PC-3 (cell line): ENCODE measurements around the gene MAGI2. TPM values are rescaled to one million over a fixed set of nuclear protein-coding genes. Genes with fewer than 3 reads are reported as not detected.

Experiments
- ATAC-seq: fragments of 200-7000 bp; cut with Tn5 transposase; 2 replicates; pipeline ENCODE4 v1.9.1; 2020; ENCODE audit warnings: mild to moderate bottlenecking, moderate library complexity
- BruUV-seq: library from RNA; stranded (reverse); fragments of 400-500 nt; replicated peaks from 2 replicates; lab custom pipeline; 2021; lab: Mats Ljungman, UMichigan
- CTCF ChIA-PET: fragments of 300-600 bp; sonication (Branson Sonifier 250); formaldehyde crosslinking; loops from one replicate; lab custom pipeline; 2022; ENCODE audit warnings: antibody characterized with exemption; lab: Charles Lee
- POLR2A ChIA-PET: fragments of 300-600 bp; sonication (Branson Sonifier 250); formaldehyde crosslinking; loops from one replicate; lab custom pipeline; 2022; ENCODE audit warnings: antibody characterized with exemption; ENCODE audit not compliant: unreplicated experiment; lab: Charles Lee
- DNase-seq: peaks from one replicate; pipeline ENCODE4 v3.0.0-alpha.2; 2015
- H2AFZ ChIP-seq: fragments of 300-600 bp; sonication (generic); 2 replicates; pipeline ENCODE4 v1.6.0; 2016; ENCODE audit warnings: antibody characterized with exemption, low read length
- H3F3A ChIP-seq: fragments of 300-600 bp; sonication (generic); one replicate; pipeline ENCODE4 v1.6.0; 2017; ENCODE audit warnings: antibody characterized with exemption, low read length, control low read depth, mild to moderate bottlenecking; ENCODE audit not compliant: unreplicated experiment
- H3K27ac ChIP-seq: fragments of 300-600 bp; sonication (generic); 2 replicates; pipeline ENCODE4 v1.5.1; 2016; ENCODE audit warnings: mild to moderate bottlenecking, low read length
- H3K27me3 ChIP-seq: fragments of 300-600 bp; sonication (generic); 2 replicates; pipeline ENCODE4 v1.6.1; 2016; ENCODE audit warnings: low read length, mixed read lengths
- H3K36me3 ChIP-seq: fragments of 300-600 bp; sonication (generic); 2 replicates; pipeline ENCODE4 v1.6.1; 2016; ENCODE audit warnings: low read depth, mixed run types, low read length, mixed read lengths
- H3K4me1 ChIP-seq: fragments of 300-600 bp; sonication (generic); 2 replicates; pipeline ENCODE4 v1.5.1; 2016; ENCODE audit warnings: low read length; ENCODE audit not compliant: insufficient read depth
- H3K4me2 ChIP-seq: fragments of 300-600 bp; sonication (generic); 2 replicates; pipeline ENCODE4 v1.6.0; 2016; ENCODE audit warnings: low read length
- H3K4me3 ChIP-seq: fragments of 300-600 bp; sonication (generic); 2 replicates; pipeline ENCODE4 v1.5.1; 2016; ENCODE audit warnings: mild to moderate bottlenecking, low read length, mixed read lengths
- H3K79me2 ChIP-seq: fragments of 300-600 bp; sonication (generic); 2 replicates; pipeline ENCODE4 v1.6.1; 2017; ENCODE audit warnings: low read length, mixed read lengths
- H3K9ac ChIP-seq: fragments of 300-600 bp; sonication (generic); 2 replicates; pipeline ENCODE4 v1.6.0; 2016; ENCODE audit warnings: mild to moderate bottlenecking, low read length
- H3K9me2 ChIP-seq: fragments of 300-600 bp; sonication (generic); replicated peaks from 2 replicates; pipeline ENCODE4 v1.6.1; 2016; ENCODE audit warnings: mixed run types, low read length, mixed read lengths
- H3K9me3 ChIP-seq: fragments of 300-600 bp; sonication (generic); 2 replicates; pipeline ENCODE4 v1.6.1; 2016; ENCODE audit warnings: low read length, mixed read lengths
- H4K20me1 ChIP-seq: fragments of 300-600 bp; sonication (generic); 2 replicates; pipeline ENCODE4 v1.6.1; 2016; ENCODE audit warnings: low read length, mixed read lengths
- EZH2 ChIP-seq: fragments of 300-600 bp; sonication (generic); IDR thresholded peaks from one replicate; pipeline ENCODE4 v1.6.1; 2017; ENCODE audit warnings: antibody characterized with exemption, mild to moderate bottlenecking, low read length; ENCODE audit not compliant: unreplicated experiment
- EZH2phosphoT487 ChIP-seq: fragments of 300-600 bp; sonication (generic); IDR thresholded peaks from 2 replicates; pipeline ENCODE4 v1.6.1; 2018; ENCODE audit warnings: mild to moderate bottlenecking, antibody characterized with exemption, low read length, borderline replicate concordance
- intact Hi-C: fragments of 100-400 bp; cut with micrococcal nuclease; formaldehyde crosslinking; loops from 2 replicates; pipeline ENCODE4 v1.9.0; 2023
- total RNA-seq: library from RNA; depleted of rRNA; stranded (reverse); fragments of >200 nt; gene quantifications from 2 replicates; pipeline ENCODE4 v1.2.3, GENCODE V29; 2014
- TF ChIP-seq, protein P1 (sequence below): fragments of 300-600 bp; sonication (generic); conservative IDR thresholded peaks from 2 replicates; pipeline ENCODE4 v1.5.1; 2017; ENCODE audit warnings: antibody characterized with exemption, low read depth, mild to moderate bottlenecking, low read length

MAGI2 gene
- total RNA-seq, 1 experiment from 2014 or later: not detected

GRCh38 chr7:79304711-79305110, 148.8 kb downstream of the MAGI2 start:
- Histone ChIP-seq H3K27ac (no peak overlapping the region), H3K79me2 (no peaks in the 10 kb centered on the region), H3K9me3 (no peaks in the 10 kb centered on the region), H3K4me2 (no peak overlapping the region), H2AFZ (no peak overlapping the region), H3K27me3 (no peaks in the 10 kb centered on the region), H3F3A (no peaks in the 10 kb centered on the region), H3K9ac (no peak overlapping the region), H3K4me1 (peaks cover 14% of the 10 kb centered on the region; the same call in 1 of the 2 replicates), H3K4me3 (no peak overlapping the region), H3K9me2 (no peaks in the 10 kb centered on the region), H3K36me3 (no peaks in the 10 kb centered on the region), H4K20me1 (no peaks in the 10 kb centered on the region)
- BruUV-seq: no TSS peak
- TF ChIP-seq EZH2: no peak
- TF ChIP-seq EZH2phosphoT487: no peak
- TF ChIP-seq, protein P1, sequence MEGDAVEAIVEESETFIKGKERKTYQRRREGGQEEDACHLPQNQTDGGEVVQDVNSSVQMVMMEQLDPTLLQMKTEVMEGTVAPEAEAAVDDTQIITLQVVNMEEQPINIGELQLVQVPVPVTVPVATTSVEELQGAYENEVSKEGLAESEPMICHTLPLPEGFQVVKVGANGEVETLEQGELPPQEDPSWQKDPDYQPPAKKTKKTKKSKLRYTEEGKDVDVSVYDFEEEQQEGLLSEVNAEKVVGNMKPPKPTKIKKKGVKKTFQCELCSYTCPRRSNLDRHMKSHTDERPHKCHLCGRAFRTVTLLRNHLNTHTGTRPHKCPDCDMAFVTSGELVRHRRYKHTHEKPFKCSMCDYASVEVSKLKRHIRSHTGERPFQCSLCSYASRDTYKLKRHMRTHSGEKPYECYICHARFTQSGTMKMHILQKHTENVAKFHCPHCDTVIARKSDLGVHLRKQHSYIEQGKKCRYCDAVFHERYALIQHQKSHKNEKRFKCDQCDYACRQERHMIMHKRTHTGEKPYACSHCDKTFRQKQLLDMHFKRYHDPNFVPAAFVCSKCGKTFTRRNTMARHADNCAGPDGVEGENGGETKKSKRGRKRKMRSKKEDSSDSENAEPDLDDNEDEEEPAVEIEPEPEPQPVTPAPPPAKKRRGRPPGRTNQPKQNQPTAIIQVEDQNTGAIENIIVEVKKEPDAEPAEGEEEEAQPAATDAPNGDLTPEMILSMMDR: no peak
- ATAC-seq: no peak
- ChIA-PET POLR2A (interaction anchor here (0.6 kb wide), 1 partner anchor 56 kb away, joined by 3 read pairs; no protein-coding TSS in a partner anchor), CTCF (no interaction called here)
- no peak for DNase-seq
- intact Hi-C loops: no loop called here

DNA sequence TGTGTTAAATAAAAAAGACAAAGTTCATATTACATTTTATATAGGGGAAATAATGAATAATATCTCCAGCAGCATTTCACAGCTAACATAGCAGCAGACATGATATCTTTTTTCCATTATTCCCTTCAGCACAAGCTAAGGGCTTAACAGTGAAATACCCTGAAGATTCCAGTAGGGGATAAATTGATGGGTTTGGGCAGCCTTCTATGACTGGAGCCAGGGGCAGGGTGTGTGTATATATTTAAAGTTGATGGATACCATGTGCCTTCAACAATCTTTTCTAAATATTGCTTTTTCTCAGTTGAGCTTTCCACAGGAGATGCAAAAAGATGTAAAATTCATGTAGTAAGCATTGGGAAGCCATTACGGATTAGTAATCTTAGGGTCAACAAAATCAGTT, 151.2 kb downstream of the MAGI2 start:
- H3K79me2 ChIP-seq: no peaks in the 10 kb centered on the region
- no peak overlapping the region for H2AFZ ChIP-seq
- H3K36me3 ChIP-seq: no peaks in the 10 kb centered on the region
- H3K4me3 ChIP-seq: no peak overlapping the region
- no peak overlapping the region for H3K9ac ChIP-seq
- ChIA-PET POLR2A (no interaction called here), CTCF (no interaction called here)
- DNase-seq (no peak), ATAC-seq (no peak)
- no peak overlapping the region for H3K27ac ChIP-seq
- no peaks in the 10 kb centered on the region for H3K27me3 ChIP-seq
- no peaks in the 10 kb centered on the region for H3K9me2 ChIP-seq
- H3F3A ChIP-seq: no peaks in the 10 kb centered on the region
- intact Hi-C loops: no loop called here
- no peaks in the 10 kb centered on the region for H4K20me1 ChIP-seq
- TF ChIP-seq, protein P1: no peak
- TF ChIP-seq EZH2: no peak
- TF ChIP-seq EZH2phosphoT487: no peak
- BruUV-seq: no TSS peak
- no peak overlapping the region for H3K4me2 ChIP-seq
- peaks cover 14% of the 10 kb centered on the region; the same call in 1 of the 2 replicates for H3K4me1 ChIP-seq
- no peaks in the 10 kb centered on the region for H3K9me3 ChIP-seq

- no TSS peak for BruUV-seq
- ATAC-seq (no peak), DNase-seq (no peak)
- Histone ChIP-seq H3K9me2 (no peaks in the 10 kb centered on the region), H3K4me3 (no peak overlapping the region), H3K4me1 (peaks cover 14% of the 10 kb centered on the region; the same call in 1 of the 2 replicates), H3K4me2 (no peak overlapping the region), H2AFZ (no peak overlapping the region), H3K27me3 (no peaks in the 10 kb centered on the region), H3K9me3 (no peaks in the 10 kb centered on the region), H3K9ac (no peak overlapping the region), H3K36me3 (no peaks in the 10 kb centered on the region), H3K79me2 (no peaks in the 10 kb centered on the region), H3K27ac (no peak overlapping the region), H4K20me1 (no peaks in the 10 kb centered on the region), H3F3A (no peaks in the 10 kb centered on the region)
- TF ChIP-seq EZH2phosphoT487: no peak
- no peak for TF ChIP-seq EZH2
- ChIA-PET POLR2A (no interaction called here), CTCF (no interaction called here)
- intact Hi-C loops: no loop called here
Measured at GRCh38 chr7:79301419-79301818, 152.0 kb downstream of the MAGI2 start.
